Measurements from ENCODE around the gene REPIN1.

The REPIN1 gene

DNA sequence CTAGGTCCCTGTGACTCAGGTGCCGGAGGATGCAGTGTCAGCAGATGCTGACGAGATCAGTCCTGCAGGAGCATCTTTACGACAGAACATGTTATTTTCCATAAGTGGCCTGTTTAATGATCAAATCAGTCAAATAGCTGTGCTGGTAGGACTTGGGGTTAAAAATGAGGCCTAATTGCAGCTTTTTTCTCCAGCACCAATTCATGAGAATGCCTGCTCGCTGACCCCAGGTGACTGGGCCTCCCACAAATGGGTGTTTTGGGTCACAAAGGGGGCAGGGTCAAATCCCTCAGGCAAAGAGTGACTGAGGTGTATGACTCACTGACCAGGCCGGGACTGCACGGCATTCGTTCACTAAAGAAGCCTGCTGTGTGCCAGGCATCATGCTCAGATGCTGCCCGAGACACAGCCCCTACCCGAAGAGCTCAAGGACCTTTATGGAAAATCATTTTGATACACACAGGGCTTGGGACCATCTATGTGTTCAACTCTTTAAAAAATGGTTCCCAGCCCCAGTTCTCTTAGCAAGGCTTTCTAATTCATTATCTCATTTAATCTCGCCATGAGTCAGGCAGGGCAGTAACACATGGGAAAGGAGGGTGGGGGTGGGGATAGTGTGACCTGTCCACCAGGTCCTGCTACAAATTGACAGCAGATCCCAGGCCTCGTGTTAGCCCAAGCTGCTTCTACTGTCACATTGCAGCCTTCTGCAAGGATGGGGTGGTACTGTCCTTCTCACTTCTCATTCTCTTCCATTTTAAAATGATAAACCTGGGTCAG is 31.6 kb downstream of the REPIN1 start:
- H3K9me3 ChIP-seq (ENCODE audit: control insufficient read depth, low read length): no peaks in the 10 kb centered on the region
- H3K4me3 ChIP-seq (ENCODE audit: low read length): no peak overlapping the region
- H3K27me3 ChIP-seq (replicated peaks; ENCODE audit: control insufficient read depth, insufficient read depth, low read length): no peaks in the 10 kb centered on the region
- DNase-seq (ENCODE audit: low read depth): peak; percentile 27
- no peaks in the 10 kb centered on the region for H3K36me3 ChIP-seq (ENCODE audit: control insufficient read depth, insufficient read depth, low read length, severe bottlenecking)
- no peak overlapping the region for H3K9ac ChIP-seq (ENCODE audit: low read length)
- H3K4me1 ChIP-seq (ENCODE audit: control insufficient read depth, insufficient read depth, low read length): peaks cover 10% of the 10 kb centered on the region

- H3K4me1 ChIP-seq (ENCODE audit: control insufficient read depth, insufficient read depth, low read length): peaks cover 12% of the 10 kb centered on the region
- H3K4me3 ChIP-seq (ENCODE audit: low read length): no peak overlapping the region
- H3K36me3 ChIP-seq (ENCODE audit: control insufficient read depth, insufficient read depth, low read length, severe bottlenecking): no peaks in the 10 kb centered on the region
- H3K9ac ChIP-seq (ENCODE audit: low read length): no peak overlapping the region
- no peaks in the 10 kb centered on the region for H3K9me3 ChIP-seq (ENCODE audit: control insufficient read depth, low read length)
- H3K27me3 ChIP-seq (replicated peaks; ENCODE audit: control insufficient read depth, insufficient read depth, low read length): no peaks in the 10 kb centered on the region
- no peak for DNase-seq (ENCODE audit: low read depth)
Observed at GRCh38 chr7:150400788-150401423, 32.3 kb downstream of the REPIN1 start.

DNA sequence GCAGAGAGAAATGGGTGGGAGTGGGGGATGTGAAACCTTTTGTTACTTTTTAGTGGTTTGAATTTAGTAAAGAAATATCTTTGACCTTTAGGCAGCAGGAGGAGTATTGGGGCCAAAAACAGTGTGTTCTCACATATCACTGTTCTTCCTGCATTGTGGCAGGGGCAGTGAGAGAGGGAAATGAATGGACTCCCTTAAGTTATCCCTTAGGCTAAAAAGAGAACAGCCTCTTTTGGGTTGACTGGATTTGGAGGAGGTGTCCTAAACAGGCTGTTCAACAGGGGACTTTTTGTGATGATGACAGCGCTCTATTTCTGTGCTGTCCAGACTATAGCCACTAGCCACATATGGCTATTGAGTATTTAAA is 32.8 kb downstream of the REPIN1 start:
- H3K9me3 ChIP-seq (ENCODE audit: control insufficient read depth, low read length): no peaks in the 10 kb centered on the region
- peaks cover 17% of the 10 kb centered on the region for H3K4me1 ChIP-seq (ENCODE audit: control insufficient read depth, insufficient read depth, low read length)
- H3K4me3 ChIP-seq (ENCODE audit: low read length): no peak overlapping the region
- no peaks in the 10 kb centered on the region for H3K27me3 ChIP-seq (replicated peaks; ENCODE audit: control insufficient read depth, insufficient read depth, low read length)
- H3K36me3 ChIP-seq (ENCODE audit: control insufficient read depth, insufficient read depth, low read length, severe bottlenecking): no peaks in the 10 kb centered on the region
- no peak for DNase-seq (ENCODE audit: low read depth)
- no peak overlapping the region for H3K9ac ChIP-seq (ENCODE audit: low read length)

DNA sequence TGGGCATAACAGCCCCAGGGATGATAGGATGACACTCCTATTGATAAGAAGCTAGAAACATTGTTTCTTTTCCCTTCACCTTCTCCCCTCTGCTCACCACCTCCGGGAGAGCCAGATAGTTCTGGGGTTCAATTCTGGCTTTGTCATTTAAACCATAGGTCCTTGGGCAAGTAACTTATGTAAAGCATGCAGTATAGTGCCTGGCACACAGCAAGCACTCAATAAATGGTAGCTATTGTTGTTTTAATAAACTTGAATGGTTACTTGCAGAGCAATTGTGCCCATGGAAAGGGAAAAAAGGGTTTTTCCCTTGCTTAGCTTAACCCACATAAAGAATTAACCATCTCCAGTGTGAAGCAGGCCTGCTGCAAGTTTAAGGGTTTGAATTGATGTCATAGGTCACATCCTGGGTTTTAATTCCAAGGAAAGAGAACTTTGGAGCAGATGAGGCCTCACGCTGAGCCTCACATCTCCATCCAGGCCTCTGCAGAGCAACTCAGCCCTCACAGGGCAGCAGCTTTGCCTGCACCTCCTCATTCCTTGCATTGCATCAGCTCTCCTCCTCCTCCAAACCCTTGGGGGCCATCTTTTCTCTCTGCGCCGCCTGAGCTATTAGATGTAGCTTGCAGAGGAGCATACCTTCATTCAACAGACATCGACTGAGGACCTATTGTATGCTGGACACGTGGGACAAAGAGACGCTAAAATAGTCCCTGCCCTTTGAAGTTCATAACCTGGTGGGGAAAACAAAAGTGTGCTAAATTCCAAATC is 33.4 kb downstream of the REPIN1 start:
- Histone ChIP-seq H3K4me1 (ENCODE audit: control insufficient read depth, insufficient read depth, low read length) (peaks cover 24% of the 10 kb centered on the region), H3K36me3 (ENCODE audit: control insufficient read depth, insufficient read depth, low read length, severe bottlenecking) (no peaks in the 10 kb centered on the region), H3K9ac (ENCODE audit: low read length) (no peak overlapping the region), H3K4me3 (ENCODE audit: low read length) (no peak overlapping the region), H3K27me3 (replicated peaks; ENCODE audit: control insufficient read depth, insufficient read depth, low read length) (no peaks in the 10 kb centered on the region), H3K9me3 (ENCODE audit: control insufficient read depth, low read length) (no peaks in the 10 kb centered on the region)
- peak; percentile 28 for DNase-seq (ENCODE audit: low read depth)

DNA sequence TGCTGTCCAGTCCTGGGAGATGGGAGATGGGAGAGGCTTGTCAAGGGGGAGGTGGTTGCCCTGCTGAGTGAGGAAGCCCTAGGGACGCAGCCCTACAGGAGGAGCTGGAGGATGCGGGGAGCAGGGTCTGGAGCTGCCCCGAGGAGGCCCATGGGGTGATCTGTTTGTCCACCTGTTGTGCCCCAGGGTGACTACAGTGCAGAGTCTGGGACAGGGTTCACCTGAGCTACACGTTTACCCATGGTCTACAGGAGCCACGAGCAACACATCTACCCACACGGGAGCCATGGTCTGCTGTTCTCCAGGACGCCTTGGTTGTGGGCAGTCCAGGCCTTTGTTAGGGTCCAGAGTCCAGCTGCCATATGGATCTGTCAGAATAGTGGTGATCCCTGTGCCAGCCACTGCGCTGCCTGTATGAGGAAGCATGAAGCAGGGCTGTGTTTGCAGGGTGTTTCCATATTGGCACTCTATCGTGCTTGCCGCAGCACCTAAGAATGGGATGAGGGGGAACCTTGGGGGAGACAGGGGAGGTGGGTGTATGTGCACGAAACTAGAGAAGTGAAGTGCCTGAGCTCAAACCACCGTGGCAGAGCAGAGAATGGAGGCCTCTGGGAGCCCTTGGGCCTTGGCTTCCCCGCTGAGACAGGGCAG is 34.2 kb downstream of the REPIN1 start:
- Histone ChIP-seq H3K36me3 (ENCODE audit: control insufficient read depth, insufficient read depth, low read length, severe bottlenecking) (no peaks in the 10 kb centered on the region), H3K4me1 (ENCODE audit: control insufficient read depth, insufficient read depth, low read length) (peaks cover 26% of the 10 kb centered on the region), H3K9me3 (ENCODE audit: control insufficient read depth, low read length) (no peaks in the 10 kb centered on the region), H3K27me3 (replicated peaks; ENCODE audit: control insufficient read depth, insufficient read depth, low read length) (no peaks in the 10 kb centered on the region), H3K4me3 (ENCODE audit: low read length) (no peak overlapping the region), H3K9ac (ENCODE audit: low read length) (no peak overlapping the region)
- no peak for DNase-seq (ENCODE audit: low read depth)

GRCh38 chr7:150403376-150404171 is 35.0 kb downstream of the REPIN1 start:
- Histone ChIP-seq H3K36me3 (ENCODE audit: control insufficient read depth, insufficient read depth, low read length, severe bottlenecking) (no peaks in the 10 kb centered on the region), H3K9me3 (ENCODE audit: control insufficient read depth, low read length) (no peaks in the 10 kb centered on the region), H3K27me3 (replicated peaks; ENCODE audit: control insufficient read depth, insufficient read depth, low read length) (no peaks in the 10 kb centered on the region), H3K4me3 (ENCODE audit: low read length) (peak overlapping the region; percentile 86), H3K4me1 (ENCODE audit: control insufficient read depth, insufficient read depth, low read length) (peaks cover 26% of the 10 kb centered on the region), H3K9ac (ENCODE audit: low read length) (peak overlapping the region; percentile 97)
- no peak for DNase-seq (ENCODE audit: low read depth)

DNA sequence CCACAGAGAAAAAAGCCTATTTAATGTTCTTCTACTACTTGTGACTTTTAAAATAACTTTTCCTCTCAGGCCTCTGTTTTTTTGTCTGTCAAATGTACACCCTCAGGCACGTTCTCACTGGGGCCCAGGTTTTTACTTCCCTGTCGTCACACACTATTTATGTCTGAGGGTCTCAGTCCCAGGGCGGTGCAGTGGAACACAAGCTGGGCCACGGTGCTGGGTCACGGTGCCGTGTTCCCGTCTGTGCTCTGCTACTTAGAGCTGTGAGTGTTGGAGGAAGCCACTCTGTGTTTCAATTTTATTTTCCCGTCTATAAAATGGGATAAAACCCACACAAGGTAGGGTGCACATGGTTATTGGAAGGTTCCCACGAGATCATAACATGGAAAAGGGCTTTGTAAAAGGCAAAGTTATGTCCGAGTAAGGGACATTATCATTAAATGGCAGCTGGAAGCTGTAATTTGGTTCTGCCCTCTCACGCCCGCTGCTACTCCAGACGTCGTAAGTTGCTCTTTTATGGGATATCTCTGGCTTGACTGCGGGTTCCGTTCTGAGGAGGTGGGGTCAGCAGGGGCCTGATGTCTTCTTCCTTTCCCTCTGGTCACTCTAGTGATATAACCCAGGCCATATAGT is 35.7 kb downstream of the REPIN1 start:
- Histone ChIP-seq H3K4me3 (ENCODE audit: low read length) (peak overlapping the region; percentile 86), H3K27me3 (replicated peaks; ENCODE audit: control insufficient read depth, insufficient read depth, low read length) (no peaks in the 10 kb centered on the region), H3K4me1 (ENCODE audit: control insufficient read depth, insufficient read depth, low read length) (peaks cover 26% of the 10 kb centered on the region), H3K36me3 (ENCODE audit: control insufficient read depth, insufficient read depth, low read length, severe bottlenecking) (no peaks in the 10 kb centered on the region), H3K9ac (ENCODE audit: low read length) (peak overlapping the region; percentile 97), H3K9me3 (ENCODE audit: control insufficient read depth, low read length) (no peaks in the 10 kb centered on the region)
- DNase-seq (ENCODE audit: low read depth): no peak

DNA sequence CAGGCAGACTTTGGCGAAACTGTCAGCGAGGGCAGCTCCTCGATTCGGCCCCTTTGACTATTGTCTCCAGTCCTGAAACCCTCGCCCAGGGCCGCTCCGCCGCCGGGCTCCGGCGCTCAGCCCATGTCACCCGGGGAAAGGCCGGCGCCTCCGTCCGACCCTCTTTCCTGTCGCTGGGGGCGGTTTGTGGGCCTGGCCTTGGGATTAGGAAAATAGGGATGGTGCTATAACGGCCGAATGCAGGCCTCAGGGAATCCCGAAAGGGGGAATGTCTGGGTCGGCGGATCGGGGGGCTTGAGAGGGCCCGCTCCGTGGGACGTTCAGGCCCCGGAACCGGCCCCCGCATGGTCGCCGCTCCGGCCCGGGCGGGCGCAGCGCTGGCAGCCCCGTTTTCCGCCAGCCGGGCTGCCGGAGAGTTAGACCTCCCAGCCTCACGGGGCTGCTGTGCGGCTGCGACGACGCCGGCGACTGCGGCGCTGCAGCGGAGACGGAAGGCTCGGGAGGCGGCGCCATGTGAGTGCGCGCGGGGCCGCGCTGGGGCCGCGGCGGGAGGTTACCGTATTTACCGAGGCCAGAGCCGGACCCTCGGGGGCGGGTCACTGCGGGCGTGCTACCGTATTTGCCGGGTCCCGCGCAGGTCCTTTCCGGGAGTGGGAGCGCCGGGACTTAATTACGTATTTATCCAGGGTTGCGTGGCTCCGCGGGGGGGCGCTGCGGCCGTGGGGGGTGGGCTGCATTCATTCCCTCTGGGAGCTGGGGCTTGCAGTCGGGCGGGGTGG is 36.4 kb downstream of the REPIN1 start:
- Histone ChIP-seq H3K4me1 (ENCODE audit: control insufficient read depth, insufficient read depth, low read length) (peaks cover 26% of the 10 kb centered on the region), H3K27me3 (replicated peaks; ENCODE audit: control insufficient read depth, insufficient read depth, low read length) (no peaks in the 10 kb centered on the region), H3K4me3 (ENCODE audit: low read length) (peak overlapping the region; percentile 86), H3K36me3 (ENCODE audit: control insufficient read depth, insufficient read depth, low read length, severe bottlenecking) (no peaks in the 10 kb centered on the region), H3K9me3 (ENCODE audit: control insufficient read depth, low read length) (no peaks in the 10 kb centered on the region), H3K9ac (ENCODE audit: low read length) (peak overlapping the region; percentile 97)
- DNase-seq (ENCODE audit: low read depth): peak; percentile 95

DNA sequence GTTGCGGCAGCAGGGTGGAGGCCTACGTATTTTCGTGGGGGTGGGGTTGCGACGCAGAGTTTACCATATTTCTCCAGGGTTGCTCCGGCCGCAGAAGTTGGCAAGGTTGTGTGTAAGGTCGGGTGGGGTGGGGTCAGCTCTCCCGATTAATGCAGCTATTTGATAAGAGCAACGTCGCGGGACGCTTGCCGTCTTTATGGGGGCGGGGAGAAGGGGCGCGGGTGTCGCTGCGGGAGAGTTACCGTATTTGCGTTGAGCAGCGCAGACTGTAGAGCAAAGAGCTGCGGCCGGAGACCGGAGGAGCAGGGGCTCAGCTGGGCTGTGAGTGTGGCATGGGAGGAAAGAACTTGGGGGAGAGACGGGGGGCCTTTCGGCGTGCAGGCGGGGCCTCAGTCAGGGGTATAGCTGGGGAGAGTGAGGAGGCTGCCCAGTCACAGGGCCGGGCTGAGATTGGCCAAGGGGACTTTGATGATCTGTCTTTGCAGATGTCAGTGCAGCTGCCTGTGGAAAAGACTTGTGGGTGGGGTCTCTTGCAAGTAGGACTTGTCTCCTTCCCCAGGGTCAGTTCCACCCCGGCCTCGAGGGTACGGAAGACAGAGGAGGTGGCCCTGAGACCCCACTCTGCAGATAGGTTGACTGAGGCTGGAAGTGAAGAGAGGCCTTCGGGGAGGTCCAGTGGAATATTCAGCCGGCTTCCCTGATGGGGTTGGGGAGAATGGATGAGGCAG is 37.1 kb downstream of the REPIN1 start:
- Histone ChIP-seq H3K36me3 (ENCODE audit: control insufficient read depth, insufficient read depth, low read length, severe bottlenecking) (no peaks in the 10 kb centered on the region), H3K4me3 (ENCODE audit: low read length) (peak overlapping the region; percentile 86), H3K9me3 (ENCODE audit: control insufficient read depth, low read length) (no peaks in the 10 kb centered on the region), H3K27me3 (replicated peaks; ENCODE audit: control insufficient read depth, insufficient read depth, low read length) (no peaks in the 10 kb centered on the region), H3K4me1 (ENCODE audit: control insufficient read depth, insufficient read depth, low read length) (peaks cover 26% of the 10 kb centered on the region), H3K9ac (ENCODE audit: low read length) (peak overlapping the region; percentile 97)
- DNase-seq (ENCODE audit: low read depth): peak; percentile 59
